NCI-H1694 treated with DMSO at 0.1 percent for 48 hours (cell line): ENCODE measurements around the gene PGR.

Source experiments
- DNase-seq: peaks from one replicate; lab custom pipeline; 2025; lab: John Stamatoyannopoulos, UW

Gene PGR

DNA sequence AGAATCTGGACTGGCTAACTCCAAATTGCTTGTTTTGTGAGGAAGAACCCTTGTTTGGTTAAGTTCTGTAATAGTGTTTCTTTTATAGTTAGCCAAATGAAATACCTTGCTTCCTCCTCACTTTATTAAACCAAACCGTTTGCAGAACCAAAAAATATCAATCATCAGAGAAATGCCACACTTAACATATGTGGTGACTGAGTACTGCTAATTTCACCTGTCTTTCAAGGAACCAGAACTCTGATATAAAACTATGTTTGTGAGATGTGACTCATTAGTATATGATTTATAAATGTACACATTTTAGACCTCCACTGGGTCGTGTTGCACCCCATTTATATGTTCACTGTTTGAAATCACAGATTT lies 119.9 kb downstream of the PGR start:
- DNase-seq = no peak

DNA sequence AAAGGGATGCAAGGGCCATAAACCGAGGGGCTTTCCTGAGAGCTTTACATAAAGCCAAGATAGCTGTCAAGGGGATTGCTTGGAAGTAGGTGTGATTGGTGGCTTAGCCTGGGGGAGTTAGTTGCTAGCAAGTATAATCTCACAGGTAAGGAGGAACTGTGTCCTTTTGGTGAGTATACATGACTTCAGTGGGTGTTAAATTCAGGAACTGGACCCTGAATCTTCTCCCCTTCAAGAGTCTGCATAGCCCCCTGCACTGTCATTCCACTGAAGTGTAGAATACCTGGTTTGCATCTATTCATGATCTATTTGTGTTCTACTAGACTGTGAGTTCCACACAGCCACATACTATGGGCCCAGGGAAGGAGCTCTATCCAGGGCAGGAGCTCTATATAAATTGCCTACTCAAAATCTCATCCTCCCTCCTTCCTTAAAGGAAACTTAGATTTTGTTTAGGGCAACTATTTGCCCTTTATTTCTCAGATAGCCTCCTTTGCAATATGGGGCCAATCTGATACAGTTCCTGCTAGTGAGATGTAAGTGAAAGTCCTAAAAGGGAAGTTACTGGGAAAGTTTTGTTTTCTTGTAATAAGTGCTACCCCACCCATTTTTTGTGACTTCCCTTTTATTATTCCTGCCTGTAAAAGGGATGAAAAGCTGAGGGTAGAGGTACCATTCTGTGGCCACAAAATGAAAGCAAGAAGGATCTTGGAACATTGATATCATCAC lies 120.5 kb downstream of the PGR start:
- DNase-seq = no peak

DNA sequence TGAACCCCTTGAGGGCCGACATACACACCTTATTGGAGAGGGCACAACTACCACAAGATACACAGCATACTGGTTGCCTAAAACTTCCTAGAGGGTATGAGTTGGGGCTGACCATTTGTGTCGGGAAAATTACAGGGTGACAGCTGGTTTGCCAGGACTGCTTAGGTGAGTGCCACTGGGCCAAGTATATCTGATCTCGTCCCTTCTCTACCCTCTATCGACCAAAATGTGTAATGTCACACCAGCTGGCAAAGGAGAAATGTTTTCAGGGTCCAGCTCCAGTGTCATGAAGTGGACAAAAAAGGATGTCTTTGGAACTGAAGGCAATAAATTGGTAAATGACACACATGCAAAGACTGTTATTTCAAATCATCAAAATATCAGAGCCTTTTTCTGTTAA lies 126.1 kb downstream of the PGR start:
- DNase-seq = no peak

GRCh38 chr11:100999756-101000155 lies 129.9 kb downstream of the PGR start:
- no peak for DNase-seq

DNA sequence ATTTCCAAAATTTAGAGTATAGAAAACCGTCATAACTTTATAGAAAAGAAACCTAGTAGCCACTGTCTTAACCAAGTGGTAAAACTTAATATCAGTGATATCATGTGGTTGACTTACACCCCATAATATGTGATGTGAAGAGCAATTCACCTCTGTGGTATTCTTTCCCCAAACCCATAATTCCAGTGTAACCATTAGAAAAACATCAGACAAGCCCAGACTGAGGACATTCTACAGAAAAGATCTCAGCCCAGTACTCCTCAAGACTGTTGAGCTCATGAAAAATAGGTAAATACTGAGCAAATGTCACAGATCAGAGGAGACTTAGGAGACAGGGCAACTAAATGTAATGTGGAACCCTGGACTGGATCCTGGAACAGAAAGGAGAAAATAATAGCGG lies 134.6 kb downstream of the PGR start:
- DNase-seq = no peak

DNA sequence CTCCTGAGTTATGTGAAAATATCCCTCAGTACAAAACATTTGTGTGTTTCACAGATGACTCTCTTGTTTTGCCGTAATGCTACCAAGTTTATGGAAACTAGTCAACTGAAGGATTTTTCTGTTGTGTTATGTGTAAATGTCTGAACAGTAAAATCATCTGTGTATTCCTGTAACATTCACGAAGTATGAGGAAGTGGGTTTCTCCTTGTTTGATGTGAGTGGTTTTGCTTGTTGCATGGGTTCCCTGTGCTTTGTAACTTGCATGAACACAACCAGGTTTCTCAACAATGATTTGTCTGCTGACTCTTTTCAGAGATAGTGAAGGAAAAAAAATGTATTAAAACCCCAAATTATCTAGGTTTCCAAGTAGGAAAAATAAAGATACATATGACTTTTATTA lies 138.1 kb downstream of the PGR start:
- DNase-seq = no peak

DNA sequence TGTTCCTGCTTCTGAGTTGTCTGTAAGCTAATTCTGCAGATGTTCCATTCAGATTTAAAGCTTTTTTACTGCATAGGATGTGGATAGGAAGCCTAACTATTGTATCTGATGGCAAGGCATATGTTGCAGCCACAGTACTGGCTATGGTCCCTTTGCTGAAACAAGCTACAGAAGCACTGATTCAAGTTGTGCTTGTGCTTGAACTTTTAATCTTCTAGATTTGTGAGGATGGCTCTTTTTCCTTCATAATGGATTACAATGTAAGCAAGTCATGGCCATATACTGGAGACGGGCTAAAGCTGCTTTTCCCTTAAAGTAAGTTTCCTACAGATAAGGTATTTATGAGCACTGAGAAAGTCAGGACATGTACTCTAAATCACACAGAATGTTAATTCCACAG lies 138.7 kb downstream of the PGR start:
- no peak for DNase-seq

DNA sequence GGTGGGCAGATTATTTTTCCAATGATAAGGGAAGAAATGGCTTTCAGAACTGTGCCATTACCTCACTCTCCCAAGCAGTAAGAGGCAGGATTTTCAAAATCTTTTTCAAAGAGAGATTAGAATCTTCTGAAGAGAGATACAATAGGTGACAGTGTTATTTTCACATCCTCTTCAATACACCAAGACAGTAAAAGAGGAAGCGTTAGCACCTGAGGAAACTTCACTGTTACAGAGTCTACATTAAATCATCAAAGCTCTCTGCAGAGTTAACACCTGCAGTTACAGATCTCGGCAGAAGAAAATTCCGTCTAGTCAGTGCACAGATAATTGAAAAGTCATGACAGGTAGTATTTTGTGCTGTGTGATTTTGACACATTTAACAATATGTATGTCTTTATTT lies 144.9 kb downstream of the PGR start:
- no peak for DNase-seq

- DNase-seq = no peak
Measured at GRCh38 chr11:100981196-100981824, 148.3 kb downstream of the PGR start.

DNA sequence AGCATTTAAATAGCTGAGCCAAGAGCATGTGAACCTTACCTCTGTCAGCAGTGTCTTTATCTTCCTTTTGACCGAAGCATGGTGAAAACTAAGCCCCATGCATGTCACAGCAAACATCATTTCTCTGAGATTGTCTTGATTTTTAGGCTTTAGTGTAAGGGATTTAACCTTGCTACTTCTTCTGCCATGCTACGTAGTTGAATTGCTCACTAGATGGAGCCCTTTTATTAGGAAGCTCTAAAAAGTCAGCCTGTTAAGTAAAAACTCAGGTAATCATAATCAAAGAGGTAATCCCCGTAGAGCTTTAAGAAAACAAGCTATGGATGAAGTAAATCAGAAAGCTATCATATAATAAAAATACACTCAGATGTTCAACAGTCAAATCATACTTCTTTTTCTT lies 149.5 kb downstream of the PGR start:
- DNase-seq = no peak
